ENCODE results near the gene BANF2.

Gene BANF2

GRCh38 chr20:17665756-17666155, 34.0 kb upstream of the BANF2 start:
- TF ChIP-seq POLR2A (IDR thresholded peaks at IDR 0.05; ENCODE audit: extremely low read depth, insufficient read length), result no peak
- no peak for TF ChIP-seq MYC (IDR thresholded peaks at IDR 0.05; ENCODE audit: low read depth, low read length)
- TF ChIP-seq, protein P1, sequence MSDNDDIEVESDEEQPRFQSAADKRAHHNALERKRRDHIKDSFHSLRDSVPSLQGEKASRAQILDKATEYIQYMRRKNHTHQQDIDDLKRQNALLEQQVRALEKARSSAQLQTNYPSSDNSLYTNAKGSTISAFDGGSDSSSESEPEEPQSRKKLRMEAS (IDR thresholded peaks at IDR 0.05; ENCODE audit: low read depth, low read length), result no peak
- TF ChIP-seq CTCF (IDR thresholded peaks at IDR 0.05; ENCODE audit: low read depth, low read length), result no peak
- DNase-seq (ENCODE audit: low read depth), result no peak
- no peak overlapping the region for H3K4me3 ChIP-seq (ENCODE audit: low read depth, low read length)

- H3K4me3 ChIP-seq (ENCODE audit: low read depth, low read length), result no peak overlapping the region
- TF ChIP-seq MYC (IDR thresholded peaks at IDR 0.05; ENCODE audit: low read depth, low read length) (no peak), POLR2A (IDR thresholded peaks at IDR 0.05; ENCODE audit: extremely low read depth, insufficient read length) (no peak), CTCF (IDR thresholded peaks at IDR 0.05; ENCODE audit: low read depth, low read length) (no peak)
- TF ChIP-seq, protein P1 (IDR thresholded peaks at IDR 0.05; ENCODE audit: low read depth, low read length), result no peak
- no peak for DNase-seq (ENCODE audit: low read depth)
Measured at GRCh38 chr20:17666481-17666880, 33.3 kb upstream of the BANF2 start.

DNA sequence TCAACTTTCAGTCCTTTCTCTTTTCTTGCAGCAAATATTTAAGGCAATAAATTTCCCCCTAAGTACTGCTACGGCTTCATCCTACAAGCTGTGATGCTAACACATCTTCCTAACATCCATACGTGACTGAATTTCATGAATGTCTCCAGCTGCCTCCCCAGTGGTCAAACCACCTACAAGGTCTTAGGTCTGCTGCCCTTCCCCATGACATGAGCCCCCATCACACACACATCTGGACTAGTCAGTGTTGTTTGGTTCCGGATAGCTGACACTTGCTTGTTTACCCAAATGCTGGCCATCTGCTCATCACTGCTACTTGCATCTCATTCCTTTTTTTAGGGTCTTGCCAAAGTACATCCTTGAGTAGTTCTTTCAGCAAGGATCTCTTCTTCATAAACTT, 32.3 kb upstream of the BANF2 start:
- no peak for DNase-seq (ENCODE audit: low read depth)
- TF ChIP-seq MYC (IDR thresholded peaks at IDR 0.05; ENCODE audit: low read depth, low read length), result no peak
- no peak overlapping the region for H3K4me3 ChIP-seq (ENCODE audit: low read depth, low read length)

DNA sequence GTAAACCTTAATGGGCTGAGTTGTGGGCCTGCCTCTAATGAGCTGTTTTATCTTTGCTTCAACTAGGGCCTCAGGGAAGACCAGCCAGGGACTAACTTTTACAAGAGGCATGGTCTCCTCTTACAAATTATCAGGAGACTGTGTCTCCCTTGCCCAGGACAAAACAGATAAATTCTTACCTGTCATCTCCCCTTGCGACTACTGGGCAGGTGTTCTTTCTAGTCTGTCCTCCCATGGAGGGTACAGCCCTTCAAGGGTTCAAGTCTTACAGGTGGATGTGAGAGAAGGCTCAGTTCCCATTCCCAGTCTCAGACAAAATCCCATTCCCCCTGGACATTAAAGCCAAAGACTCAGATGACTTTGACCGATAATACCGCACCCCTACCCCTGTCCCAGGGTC, 31.3 kb upstream of the BANF2 start:
- no peak for DNase-seq (ENCODE audit: low read depth)
- H3K4me3 ChIP-seq (ENCODE audit: low read depth, low read length), result no peak overlapping the region
- TF ChIP-seq CTCF (IDR thresholded peaks at IDR 0.05; ENCODE audit: low read depth, low read length), result no peak
- no peak for TF ChIP-seq POLR2A (IDR thresholded peaks at IDR 0.05; ENCODE audit: extremely low read depth, insufficient read length)
- TF ChIP-seq, protein P1 (IDR thresholded peaks at IDR 0.05; ENCODE audit: low read depth, low read length), result no peak

DNA sequence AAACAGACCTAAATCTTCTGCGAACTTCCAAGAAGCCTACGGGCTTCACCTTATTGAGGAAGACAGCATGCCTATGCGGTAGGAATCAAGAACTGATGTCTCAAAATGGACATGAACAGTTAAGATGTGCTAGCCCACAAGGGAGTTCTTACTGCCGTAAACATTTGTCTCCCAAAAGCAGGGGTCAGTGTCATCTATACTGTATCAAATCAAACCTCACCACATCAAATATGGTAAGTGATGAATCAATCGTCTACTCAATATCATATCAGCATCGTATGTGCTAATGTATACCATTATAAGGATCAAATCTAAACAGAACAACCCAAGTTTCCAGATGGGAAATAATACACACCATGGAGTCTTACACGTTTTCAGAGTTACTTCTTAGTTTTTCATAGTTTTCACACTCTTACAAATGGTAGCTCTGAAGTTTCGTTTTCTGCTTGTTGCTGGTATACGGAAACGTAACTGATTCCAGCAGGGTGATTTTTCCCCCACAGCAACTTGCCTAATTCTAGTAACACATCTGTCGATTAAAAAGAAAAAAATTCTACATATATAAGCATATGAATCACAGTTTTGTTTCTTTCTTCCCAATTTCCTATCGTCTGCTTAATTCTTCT, 30.3 kb upstream of the BANF2 start:
- H3K4me3 ChIP-seq (ENCODE audit: low read depth, low read length), result no peak overlapping the region
- no peak for DNase-seq (ENCODE audit: low read depth)
- no peak for TF ChIP-seq POLR2A (IDR thresholded peaks at IDR 0.05; ENCODE audit: extremely low read depth, insufficient read length)
- TF ChIP-seq CTCF (IDR thresholded peaks at IDR 0.05; ENCODE audit: low read depth, low read length), result no peak
- TF ChIP-seq, protein P1 (IDR thresholded peaks at IDR 0.05; ENCODE audit: low read depth, low read length), result no peak
- no peak for TF ChIP-seq MYC (IDR thresholded peaks at IDR 0.05; ENCODE audit: low read depth, low read length)

GRCh38 chr20:17671011-17671410, 28.8 kb upstream of the BANF2 start:
- TF ChIP-seq CTCF (IDR thresholded peaks at IDR 0.05; ENCODE audit: low read depth, low read length), result no peak
- no peak overlapping the region for H3K4me3 ChIP-seq (ENCODE audit: low read depth, low read length)
- DNase-seq (ENCODE audit: low read depth), result no peak
